ENCODE results near the gene MPPED2. TPM values are rescaled to one million over a fixed set of nuclear protein-coding genes. Genes with fewer than 3 reads are reported as not detected.
"Not testable (repeated sequence)": the region's sequence is repeated elsewhere in the genome, so short reads cannot be mapped to it uniquely, and the experiment has no call there.

Gene MPPED2
- total RNA-seq, 1 donor from 2014 or later: 4.9 TPM

- no peak for DNase-seq (ENCODE audit: low spot score)
Observed at GRCh38 chr11:30579415-30580175, 6.6 kb downstream of the MPPED2 start.

GRCh38 chr11:30578406-30578805 is 7.7 kb downstream of the MPPED2 start:
- no peak for DNase-seq (ENCODE audit: low spot score)

GRCh38 chr11:30573951-30574350 is 12.2 kb downstream of the MPPED2 start:
- no peak for DNase-seq (ENCODE audit: low spot score)

GRCh38 chr11:30568931-30569330 is 17.2 kb downstream of the MPPED2 start:
- DNase-seq (ENCODE audit: low spot score): no peak

DNA sequence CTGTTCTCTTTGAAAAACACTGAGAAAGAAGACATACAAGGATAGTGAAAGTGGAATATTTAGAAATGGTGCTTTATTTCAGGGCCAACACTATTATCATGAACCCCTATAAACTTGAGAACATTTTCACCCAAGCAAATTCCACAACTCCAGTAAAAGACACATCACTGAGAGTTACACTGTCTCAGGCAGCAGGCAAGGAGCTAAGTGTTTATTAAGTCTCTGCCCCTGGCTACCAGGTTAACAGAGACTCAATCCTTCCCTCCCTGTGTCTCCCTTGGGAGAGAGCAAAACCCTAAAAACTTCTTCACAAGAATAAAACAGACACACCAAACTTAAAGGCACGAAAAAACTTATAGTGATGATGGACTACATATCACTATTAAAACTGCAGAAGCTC is 18.5 kb downstream of the MPPED2 start:
- no peak for DNase-seq (ENCODE audit: low spot score)

GRCh38 chr11:30567120-30567519 is 19.0 kb downstream of the MPPED2 start:
- DNase-seq (ENCODE audit: low spot score): no peak

DNA sequence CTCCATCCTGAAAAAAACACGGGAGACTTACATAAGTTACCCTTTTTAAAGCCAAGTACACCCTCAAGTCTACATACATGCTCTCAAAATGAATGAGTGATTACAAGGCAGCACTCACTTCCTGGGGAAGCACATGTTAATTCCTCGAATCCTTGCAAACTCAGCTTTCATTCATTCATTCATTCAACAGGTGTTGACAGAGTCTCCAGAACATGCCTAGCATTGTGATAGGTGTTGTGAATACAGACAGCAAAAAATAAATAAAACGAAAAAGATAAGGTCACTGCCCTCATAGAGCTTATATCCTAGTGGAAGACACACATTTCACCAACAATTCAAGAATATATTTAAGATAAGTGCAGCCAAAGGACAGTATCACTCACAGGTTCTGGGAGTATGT is 19.7 kb downstream of the MPPED2 start:
- DNase-seq (ENCODE audit: low spot score): no peak

DNA sequence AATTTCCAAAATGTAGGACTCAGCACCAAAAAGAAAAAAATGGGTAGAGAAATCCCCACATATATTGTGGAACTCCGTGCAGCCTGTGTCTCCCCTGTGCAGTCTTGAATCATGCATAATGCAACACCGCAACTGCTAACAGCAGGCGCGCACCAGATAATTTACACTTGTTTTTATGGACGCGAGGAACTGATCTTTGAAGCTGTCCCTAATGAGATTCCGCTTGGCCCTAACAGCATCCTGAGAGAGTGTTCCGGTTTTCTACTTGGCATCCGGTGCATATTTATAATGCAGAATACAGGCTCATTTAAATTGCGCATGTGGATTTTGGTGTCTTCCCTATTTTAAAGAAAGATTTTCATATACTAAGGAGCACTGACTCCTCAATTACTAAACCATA is 21.1 kb downstream of the MPPED2 start:
- no peak for DNase-seq (ENCODE audit: low spot score)

DNA sequence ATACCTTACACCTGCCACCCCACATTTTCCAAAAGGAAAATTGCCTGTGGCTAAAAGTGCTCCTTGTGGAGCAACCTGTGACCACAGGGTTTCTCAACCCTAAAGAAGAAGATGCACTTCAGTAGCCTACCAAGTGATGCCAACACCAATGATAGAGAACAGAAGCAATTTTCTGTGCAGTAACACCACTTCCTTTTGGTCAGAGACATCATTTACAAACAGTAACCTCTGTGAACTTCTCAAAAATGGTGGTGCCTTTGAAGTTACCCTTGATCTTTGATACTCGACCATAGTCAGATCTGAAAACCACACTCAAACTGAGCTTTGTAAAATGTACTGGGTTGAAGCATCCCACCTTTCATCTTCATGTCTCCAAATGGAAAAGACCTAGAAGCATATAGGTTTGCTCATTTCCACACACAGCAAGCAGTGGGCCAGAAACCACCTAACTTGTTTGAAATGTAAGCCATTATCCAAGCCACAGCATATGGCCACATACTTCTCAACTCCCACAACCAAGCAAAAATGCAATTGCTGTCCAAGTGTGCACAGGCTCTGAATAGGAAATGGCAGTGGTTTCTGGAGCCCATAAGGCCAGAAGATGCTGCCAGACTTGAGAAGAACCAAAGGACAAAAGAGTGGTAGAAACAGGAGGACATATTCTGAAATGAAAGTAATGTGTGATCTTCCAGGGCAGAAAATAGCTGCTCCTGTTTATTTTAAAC is 24.3 kb downstream of the MPPED2 start:
- DNase-seq (ENCODE audit: low spot score): no peak

- no peak for DNase-seq (ENCODE audit: low spot score)
Observed at GRCh38 chr11:30560206-30561106, 25.7 kb downstream of the MPPED2 start.

- DNase-seq (ENCODE audit: low spot score): no peak
Observed at GRCh38 chr11:30559004-30559403, 27.1 kb downstream of the MPPED2 start.

GRCh38 chr11:30554587-30554986 is 31.6 kb downstream of the MPPED2 start:
- not testable (repeated sequence) for DNase-seq (ENCODE audit: low spot score)

DNA sequence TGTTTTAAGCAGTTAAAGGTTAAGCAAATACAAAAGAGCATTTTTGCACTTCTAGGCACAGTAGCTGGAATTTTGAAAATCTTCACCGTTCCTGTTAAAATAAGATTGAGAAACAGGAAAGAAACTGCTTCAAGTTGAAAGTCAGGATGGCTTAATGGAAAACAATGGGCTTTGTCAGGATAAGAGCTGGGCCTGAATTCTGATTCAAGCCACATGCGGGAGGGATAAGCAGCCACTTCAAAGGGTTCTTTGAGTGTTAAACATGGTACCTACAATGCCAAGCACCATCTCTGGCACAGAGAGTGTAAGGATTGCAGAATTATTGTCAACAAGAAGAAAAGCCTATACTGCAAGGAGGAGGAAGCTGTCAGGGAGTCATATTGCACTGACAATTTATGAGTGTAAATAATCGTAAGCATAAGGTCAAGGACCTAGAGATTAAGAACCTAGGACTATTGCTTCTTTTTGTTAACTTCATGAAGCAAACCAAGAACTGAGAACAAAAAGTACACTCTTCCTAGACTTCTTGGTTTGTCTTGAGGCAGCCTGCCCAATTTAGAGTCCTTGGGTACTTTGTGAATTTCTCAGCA is 32.5 kb downstream of the MPPED2 start:
- no peak for DNase-seq (ENCODE audit: low spot score)

DNA sequence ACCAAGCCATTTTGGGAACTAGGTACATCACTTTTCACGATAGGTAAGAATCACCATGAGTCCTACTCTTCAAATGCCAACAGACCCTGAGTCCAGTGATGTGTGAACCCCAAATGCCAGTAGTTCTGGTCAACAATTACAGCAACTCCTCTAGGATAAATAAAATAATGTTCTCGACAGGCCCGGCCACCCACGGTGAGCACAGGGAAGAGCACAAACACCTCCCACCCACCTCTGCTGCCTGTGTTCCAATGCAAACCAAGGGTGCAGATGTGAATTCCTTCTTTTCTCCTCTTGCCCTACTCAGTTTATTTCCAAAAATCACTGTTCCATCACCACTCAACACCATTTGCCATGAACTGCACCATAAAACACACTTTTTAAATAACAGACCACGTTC is 33.3 kb downstream of the MPPED2 start:
- no peak for DNase-seq (ENCODE audit: low spot score)

- DNase-seq (ENCODE audit: low spot score): no peak
Observed at GRCh38 chr11:30550022-30550542, 36.1 kb downstream of the MPPED2 start.

DNA sequence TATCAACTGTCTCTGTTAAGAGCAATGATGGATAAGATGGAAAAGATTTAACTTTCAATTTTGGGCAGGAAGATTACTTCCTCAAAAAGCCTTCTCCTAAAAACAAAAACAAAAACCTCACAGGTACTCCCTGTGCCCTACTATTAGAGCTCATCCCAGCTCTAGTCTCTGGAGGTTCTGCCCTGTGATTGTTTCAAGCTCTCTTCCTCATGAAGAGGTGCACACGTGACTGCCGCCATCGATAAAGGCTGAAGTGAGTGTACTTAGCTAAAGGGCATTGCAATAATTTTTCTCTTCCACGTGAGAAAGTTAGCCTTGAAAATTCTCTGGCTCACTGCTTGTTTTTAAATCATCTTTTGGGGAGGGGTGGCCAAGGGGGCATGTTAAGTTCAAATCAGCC is 36.6 kb downstream of the MPPED2 start:
- no peak for DNase-seq (ENCODE audit: low spot score)

DNA sequence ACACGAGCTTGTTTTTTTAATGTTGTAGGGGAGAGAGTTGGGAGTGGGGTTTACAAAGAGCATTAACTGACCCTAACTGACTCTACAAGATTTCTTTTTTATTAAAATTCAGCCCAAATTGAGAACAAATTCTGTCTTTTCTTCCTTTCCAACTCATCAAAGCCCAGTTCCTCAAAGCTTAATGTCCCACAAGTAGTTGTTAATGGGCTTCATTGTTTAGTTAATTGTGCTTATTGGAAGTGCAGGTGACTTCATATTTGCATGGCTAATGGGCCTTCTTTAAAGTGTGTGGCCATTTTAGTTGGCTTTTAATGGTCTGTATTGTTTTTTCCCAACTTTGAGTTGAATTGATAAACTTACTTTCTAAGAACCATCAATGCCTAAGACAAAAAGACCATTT is 39.8 kb downstream of the MPPED2 start:
- DNase-seq (ENCODE audit: low spot score): no peak

DNA sequence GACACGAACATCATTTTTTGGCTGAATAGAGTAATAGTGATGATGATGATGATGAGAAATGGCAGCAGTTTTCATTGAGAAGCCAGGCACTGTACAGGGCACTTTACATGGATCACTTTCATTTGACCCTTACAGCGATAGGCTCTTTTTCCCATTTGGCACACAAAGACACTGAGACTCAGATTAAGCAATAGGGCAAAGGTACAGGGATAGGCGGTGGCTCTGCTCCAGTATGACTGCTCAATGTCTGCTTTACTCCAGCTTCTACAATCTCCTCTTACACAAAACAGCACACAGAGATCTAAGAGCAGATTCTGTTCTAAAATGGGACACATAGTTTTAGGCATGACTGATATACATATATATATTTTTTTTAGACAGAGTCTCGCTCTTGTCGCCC is 40.6 kb downstream of the MPPED2 start:
- DNase-seq (ENCODE audit: low spot score): no peak

GRCh38 chr11:30543066-30543465 is 43.1 kb downstream of the MPPED2 start:
- no peak for DNase-seq (ENCODE audit: low spot score)

DNA sequence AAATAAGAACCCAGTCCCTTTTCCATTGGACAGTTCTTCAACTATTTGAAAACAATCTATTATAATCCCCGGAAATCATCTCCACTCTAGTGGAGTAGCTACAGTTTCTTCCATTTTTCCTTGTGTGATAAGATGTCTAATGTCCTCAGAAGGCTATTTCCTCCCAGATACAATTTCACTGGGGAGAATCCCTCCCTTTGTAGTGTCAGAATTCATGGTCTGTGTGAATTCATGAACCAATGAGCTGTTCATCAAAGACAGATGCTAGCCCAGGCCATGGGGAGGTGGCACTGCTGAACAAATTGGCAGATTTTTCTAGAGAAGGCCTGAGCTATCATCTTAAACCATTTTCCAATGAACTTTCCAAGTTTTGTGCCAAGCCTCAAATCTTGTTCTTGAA is 45.4 kb downstream of the MPPED2 start:
- DNase-seq (ENCODE audit: low spot score): no peak

- no peak for DNase-seq (ENCODE audit: low spot score)
Observed at GRCh38 chr11:30538251-30538650, 47.9 kb downstream of the MPPED2 start.
